Activated CD4-positive, alpha-beta T cell treated with anti-CD3 and anti-CD28 coated beads, Interleukin-2, Interleukin-4, amounts not matched to agents 100 ng/mL and 50 ng/mL, durations not matched to agents 16 hours and 8 hours (primary cell): ENCODE results near the gene HLCS.

Experiments used
- DNase-seq: peaks from one replicate; pipeline ENCODE4 v3.0.0-alpha.2; 2020; ENCODE audit warnings: low spot score

HLCS gene

DNA sequence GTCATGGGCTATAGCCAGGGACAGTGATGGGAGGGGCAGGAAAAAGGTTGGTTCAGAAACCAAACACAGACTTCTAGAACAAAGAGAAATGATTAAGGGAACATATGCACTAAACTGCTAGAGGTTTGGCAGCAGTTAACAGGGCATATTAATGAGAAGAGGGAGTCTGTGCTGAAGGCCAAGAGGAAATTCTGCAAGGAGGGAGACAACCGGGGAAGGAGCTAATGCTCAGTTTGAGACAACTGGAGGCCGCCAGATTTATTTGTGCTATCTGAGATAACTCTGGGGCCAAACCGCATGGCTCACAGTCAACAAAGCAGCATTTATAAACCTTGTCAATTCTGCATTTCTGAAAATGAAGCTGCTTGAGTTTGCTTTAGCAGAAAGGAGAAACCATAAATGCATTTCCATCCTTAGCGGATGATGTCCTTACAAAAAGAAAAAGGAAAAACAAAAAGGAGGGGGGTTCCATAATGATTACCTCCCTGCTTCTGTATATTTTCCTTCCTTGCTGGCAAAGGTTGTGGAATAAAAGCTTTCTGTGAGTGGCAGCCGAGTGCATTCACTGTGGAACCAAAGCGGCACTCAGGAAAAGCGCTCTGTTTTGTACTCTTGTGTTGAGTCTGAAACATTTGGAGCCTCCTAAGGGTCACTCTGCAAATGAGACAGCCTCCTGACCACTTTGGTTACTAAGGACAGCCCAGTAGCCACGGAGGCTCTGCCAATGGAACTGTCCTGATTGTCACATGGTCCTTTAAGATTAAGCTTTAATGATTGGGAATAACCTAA, 197.2 kb downstream of the HLCS start:
- no peak for DNase-seq

GRCh38 chr21:36768496-36768895, 198.0 kb downstream of the HLCS start:
- no peak for DNase-seq

DNA sequence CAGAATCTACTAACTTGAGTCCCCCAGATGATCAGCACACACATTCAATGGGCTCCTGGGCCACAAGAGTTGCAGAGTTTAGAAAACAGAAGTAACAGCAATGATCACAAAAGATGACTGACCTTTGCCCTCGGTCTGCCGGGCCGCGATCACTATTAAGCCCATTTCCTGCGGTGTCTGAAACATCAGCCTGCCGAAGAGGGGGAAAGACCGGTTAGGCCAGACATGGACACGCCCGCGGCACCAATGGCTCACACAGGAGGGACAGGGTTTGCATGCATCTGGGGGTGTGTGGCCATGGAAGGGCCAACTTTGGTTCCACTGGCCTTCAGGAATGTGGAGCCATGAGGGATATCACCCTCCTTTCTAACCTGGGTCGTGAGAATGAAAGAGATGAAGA, 199.4 kb downstream of the HLCS start:
- DNase-seq, result no peak

GRCh38 chr21:36766511-36766910, 200.0 kb downstream of the HLCS start:
- no peak for DNase-seq

- no peak for DNase-seq
These were observed 201.2 kb downstream of the HLCS start for GRCh38 chr21:36765229-36765628.

DNA sequence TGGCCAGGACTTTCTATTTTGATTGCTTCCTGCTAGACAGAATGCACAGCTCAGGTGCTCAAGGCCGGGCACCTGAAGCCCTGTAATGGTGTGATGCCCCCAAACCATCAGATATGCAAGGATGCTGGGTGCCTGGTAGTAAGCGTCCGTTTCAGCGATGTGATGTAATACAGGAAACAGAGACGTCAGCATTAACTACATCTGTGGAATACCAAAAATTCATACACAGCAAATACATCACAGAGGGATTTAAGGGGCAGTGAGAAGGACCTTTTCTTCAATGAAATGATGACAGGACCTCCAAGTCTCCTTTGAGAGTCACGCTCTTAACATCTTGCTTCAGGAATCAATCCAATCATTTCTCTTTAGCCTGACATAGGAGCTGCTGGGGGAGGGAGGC, 203.2 kb downstream of the HLCS start:
- no peak for DNase-seq

- no peak for DNase-seq
These were observed 203.8 kb downstream of the HLCS start for GRCh38 chr21:36762642-36763041.

- no peak for DNase-seq
These were observed 204.8 kb downstream of the HLCS start for GRCh38 chr21:36761685-36762084.

GRCh38 chr21:36759348-36760083, 207.0 kb downstream of the HLCS start:
- DNase-seq, result no peak

DNA sequence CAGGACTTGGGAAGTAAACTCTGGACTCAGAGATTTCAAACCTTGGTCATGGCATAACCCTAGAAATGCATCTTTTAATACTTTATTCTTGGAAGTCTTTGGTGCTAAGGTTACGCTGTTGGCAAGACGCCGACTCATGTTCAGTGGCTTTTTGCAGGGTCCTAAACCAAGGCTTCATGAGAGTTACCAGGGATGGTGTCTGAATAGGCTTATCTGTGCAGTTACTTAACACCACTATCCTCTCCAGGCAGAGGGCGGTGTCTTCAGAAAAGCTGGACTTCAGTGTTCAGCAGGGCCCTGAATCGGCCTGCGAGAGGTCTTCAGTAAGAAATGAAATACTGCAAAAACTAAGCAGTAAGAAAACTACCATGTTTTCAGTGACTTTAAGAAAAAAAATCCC, 209.3 kb downstream of the HLCS start:
- DNase-seq, result no peak

DNA sequence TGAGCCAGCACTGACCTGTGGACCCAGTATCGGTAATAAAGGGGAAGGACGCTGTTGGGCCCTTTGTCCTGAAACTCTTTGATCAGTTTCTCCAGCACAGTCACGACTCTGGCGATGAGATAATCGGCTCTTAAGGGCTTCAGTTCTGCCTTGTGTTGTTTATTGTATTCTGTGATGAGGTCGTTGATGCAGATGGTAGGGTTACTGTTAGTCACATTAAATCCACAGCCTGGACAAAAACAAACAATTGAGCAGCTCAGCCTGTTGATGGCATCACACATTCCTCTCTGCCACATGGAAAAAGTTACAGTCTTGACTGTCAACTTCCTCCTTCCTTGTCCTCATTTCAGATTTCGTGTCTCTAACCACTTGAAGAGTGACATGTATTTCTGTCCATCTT, 209.9 kb downstream of the HLCS start:
- DNase-seq, result no peak

GRCh38 chr21:36754241-36754898, 212.1 kb downstream of the HLCS start:
- DNase-seq, result no peak

DNA sequence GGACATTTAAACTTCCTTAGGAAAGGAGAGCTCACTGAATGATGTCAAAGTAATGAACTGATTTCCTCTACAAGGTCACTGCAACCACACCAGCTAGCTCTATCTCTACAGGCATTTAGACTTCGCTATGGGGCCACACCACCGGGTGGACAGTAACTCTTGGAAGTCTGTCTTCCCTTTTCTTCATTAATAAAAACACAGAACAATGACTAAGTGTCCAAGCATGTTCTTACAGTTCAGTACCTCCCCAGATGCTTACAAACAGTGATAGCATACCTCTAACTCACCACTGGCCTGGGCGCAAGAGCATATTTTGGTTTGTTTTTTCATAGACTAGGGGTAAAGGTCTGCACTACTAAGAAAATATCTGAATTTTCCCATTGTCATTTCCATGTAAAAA, 212.9 kb downstream of the HLCS start:
- no peak for DNase-seq

DNA sequence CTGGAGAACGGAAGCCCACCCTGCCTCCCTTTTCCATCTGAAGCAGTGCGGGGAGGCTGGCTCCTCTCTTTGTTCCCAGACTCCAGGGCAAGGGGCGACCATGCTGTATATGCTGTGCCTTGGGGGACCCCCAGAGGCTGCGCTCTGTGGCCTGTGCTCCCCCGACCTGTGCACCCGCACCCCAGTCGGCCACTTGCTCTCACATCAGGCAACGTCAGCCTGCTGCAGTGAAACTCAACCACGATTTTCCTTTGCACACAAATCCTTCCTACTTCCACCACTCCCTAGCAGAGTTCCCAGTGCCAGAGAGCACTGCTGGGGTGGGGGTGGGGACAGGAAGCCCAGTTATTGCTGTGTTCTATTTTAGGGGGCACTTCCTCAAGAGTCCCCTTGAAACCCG, 215.1 kb downstream of the HLCS start:
- DNase-seq, result no peak

- DNase-seq, result no peak
These were observed 215.9 kb downstream of the HLCS start for GRCh38 chr21:36750576-36750959.

DNA sequence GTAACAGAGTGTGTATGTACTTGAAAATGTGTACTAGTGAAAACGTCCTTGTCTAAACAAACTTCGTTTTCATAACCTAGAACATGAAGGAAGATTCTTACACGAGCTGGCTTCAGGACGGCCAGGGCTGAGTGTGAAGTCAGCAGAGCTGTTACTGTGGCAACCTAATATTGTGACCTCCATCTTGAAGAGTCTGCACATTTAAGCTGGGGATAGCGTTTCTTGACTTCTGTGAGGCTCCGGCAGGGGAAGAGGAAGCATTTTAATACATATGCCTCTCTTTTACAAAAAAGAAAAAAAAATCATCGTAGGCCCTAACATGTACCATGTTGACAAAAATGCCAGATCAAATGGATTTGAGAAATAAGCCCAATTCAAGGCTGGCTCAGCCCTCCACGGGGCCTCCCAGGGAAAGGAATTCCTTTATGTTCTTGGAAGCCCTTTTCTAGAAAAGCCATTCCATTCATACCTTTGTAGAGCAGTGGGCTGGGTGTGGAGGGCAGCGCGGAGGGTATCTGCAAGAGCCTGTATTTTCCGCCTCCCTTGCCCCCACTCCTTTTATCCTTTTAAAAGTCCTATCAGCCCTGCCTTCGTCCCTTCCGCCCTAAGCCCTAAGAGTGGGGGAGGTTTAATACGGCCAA, 216.4 kb downstream of the HLCS start:
- DNase-seq, result no peak

DNA sequence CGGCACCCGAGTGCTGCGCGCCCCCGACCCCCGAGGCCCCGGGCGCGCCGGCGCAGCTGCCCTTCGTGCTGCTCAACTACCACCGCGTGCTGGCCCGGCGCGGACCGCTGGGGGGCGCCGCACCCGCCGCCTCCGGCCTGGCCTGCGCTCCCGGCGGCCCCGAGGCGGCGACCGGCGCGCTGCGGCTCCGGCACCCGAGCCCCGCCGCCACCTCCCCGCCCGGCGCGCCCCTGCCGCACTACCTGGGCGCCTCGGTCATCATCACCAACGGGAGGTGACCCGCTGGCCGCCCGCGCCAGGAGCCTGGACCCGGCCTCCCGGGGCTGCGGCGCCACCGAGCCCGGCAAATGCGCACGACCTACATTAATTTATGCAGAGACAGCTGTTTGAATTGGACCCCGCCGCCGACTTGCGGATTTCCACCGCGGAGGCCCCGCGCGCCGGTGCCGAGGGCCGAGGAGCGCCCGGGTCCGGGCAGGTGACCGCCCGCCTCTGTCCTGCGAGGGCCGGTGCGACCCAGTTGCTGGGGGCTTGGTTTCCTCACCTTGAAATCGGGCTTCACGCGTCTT, 218.6 kb downstream of the HLCS start:
- peak; percentile 50 for DNase-seq

- no peak for DNase-seq
These were observed 219.2 kb downstream of the HLCS start for GRCh38 chr21:36747041-36747814.

DNA sequence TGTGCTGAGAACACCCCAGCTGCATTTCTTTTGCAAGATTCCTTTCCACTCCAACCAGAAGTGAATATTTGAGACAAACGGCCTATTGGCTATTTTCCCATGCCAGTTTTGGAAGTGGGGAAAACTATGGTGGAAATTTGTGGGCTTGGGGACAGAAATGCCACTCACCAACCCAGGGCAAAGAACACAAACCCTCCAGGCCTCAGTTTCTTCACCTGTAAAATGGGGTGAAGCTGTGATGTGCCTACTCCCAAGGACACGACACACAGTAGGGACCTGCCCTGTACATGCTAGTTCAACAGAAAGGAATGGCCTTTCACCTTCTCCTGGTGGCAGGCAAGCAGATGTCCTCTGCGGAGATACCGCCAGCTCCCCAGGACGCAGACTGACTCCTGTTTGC, 221.0 kb downstream of the HLCS start:
- DNase-seq, result no peak

DNA sequence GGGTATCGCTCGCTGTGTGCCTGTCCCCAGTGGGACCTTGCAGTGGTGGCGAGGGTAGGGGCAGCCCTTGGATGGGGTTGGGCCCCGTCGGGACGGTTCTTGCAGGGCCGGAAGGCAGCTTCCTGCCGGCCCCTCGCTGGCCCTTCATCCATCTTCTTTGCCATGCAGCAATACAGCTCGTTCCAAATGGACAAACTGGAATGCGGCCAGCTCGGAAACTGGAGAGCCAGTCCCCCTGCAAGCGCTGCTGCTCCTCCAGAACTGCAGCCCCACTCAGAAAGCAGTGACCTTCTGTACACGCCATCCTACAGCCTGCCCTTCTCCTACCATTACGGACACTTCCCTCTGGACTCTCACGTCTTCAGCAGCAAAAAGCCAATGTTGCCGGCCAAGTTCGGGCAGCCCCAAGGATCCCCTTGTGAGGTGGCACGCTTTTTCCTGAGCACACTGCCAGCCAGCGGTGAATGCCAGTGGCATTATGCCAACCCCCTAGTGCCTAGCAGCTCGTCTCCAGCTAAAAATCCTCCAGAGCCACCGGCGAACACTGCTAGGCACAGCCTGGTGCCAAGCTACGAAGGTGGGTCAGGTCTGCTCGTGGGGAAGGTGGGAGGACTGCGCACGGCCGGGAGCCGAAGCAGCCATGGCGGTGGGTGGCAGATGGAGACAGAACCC, 221.8 kb downstream of the HLCS start:
- no peak for DNase-seq

- no peak for DNase-seq
These were observed 222.3 kb downstream of the HLCS start for GRCh38 chr21:36744190-36744559.
